ENCODE measurements around the gene MN1.

Gene MN1

DNA sequence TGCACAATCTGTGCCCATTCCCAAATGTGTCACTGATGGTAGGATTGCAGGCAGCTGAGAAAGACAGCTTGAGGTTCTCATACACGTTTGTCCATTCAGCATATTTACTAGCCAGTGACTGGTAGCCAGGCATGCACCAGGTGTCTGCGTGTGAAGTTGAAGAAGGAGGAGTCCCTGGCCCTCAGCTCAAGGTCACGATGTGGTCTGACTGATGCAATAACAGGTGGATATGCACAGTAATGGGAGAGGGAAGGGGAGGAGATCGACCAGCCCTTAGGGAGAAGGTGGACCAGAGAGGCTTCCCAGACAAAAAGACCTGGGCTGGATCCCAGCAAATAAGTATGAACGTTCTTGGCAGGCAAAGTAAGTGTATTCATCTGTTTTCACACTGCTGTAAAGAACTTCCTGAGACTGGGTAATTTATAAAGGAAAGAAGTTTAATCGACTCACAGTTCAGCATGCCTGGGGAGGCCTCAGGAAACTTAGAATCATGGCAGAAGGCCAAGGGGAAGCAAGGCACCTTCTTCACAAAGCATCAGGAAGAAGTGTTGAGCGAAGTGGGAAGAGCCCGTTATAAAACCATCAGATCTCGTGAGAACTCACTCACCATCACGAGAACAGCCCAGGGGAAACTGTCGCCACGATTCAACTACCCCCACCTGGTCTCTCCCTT, 96.0 kb downstream of the MN1 start:
- no peak overlapping the region for H3K4me3 ChIP-seq (replicated peaks; ENCODE audit: insufficient read depth, low read length)
- no peak overlapping the region for H3K27ac ChIP-seq (replicated peaks)
- DNase-seq (ENCODE audit: low read depth in 1 of 2, low spot score in 1 of 2) = no peak
- H3K27me3 ChIP-seq (ENCODE audit: insufficient read depth, poor library complexity, severe bottlenecking) = no peaks in the 10 kb centered on the region
- TF ChIP-seq POLR2AphosphoS5 (IDR thresholded peaks at IDR 0.05; ENCODE audit: low read depth) = no peak
- TF ChIP-seq, protein P1, sequence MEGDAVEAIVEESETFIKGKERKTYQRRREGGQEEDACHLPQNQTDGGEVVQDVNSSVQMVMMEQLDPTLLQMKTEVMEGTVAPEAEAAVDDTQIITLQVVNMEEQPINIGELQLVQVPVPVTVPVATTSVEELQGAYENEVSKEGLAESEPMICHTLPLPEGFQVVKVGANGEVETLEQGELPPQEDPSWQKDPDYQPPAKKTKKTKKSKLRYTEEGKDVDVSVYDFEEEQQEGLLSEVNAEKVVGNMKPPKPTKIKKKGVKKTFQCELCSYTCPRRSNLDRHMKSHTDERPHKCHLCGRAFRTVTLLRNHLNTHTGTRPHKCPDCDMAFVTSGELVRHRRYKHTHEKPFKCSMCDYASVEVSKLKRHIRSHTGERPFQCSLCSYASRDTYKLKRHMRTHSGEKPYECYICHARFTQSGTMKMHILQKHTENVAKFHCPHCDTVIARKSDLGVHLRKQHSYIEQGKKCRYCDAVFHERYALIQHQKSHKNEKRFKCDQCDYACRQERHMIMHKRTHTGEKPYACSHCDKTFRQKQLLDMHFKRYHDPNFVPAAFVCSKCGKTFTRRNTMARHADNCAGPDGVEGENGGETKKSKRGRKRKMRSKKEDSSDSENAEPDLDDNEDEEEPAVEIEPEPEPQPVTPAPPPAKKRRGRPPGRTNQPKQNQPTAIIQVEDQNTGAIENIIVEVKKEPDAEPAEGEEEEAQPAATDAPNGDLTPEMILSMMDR (IDR thresholded peaks at IDR 0.05; ENCODE audit: insufficient read depth, low read length) = no peak
- TF ChIP-seq SPI1 (IDR thresholded peaks at IDR 0.05; ENCODE audit: borderline replicate concordance, low read depth) = no peak
- no peak for TF ChIP-seq GABPA (IDR thresholded peaks at IDR 0.05; ENCODE audit: low read depth)
- TF ChIP-seq, protein P2, sequence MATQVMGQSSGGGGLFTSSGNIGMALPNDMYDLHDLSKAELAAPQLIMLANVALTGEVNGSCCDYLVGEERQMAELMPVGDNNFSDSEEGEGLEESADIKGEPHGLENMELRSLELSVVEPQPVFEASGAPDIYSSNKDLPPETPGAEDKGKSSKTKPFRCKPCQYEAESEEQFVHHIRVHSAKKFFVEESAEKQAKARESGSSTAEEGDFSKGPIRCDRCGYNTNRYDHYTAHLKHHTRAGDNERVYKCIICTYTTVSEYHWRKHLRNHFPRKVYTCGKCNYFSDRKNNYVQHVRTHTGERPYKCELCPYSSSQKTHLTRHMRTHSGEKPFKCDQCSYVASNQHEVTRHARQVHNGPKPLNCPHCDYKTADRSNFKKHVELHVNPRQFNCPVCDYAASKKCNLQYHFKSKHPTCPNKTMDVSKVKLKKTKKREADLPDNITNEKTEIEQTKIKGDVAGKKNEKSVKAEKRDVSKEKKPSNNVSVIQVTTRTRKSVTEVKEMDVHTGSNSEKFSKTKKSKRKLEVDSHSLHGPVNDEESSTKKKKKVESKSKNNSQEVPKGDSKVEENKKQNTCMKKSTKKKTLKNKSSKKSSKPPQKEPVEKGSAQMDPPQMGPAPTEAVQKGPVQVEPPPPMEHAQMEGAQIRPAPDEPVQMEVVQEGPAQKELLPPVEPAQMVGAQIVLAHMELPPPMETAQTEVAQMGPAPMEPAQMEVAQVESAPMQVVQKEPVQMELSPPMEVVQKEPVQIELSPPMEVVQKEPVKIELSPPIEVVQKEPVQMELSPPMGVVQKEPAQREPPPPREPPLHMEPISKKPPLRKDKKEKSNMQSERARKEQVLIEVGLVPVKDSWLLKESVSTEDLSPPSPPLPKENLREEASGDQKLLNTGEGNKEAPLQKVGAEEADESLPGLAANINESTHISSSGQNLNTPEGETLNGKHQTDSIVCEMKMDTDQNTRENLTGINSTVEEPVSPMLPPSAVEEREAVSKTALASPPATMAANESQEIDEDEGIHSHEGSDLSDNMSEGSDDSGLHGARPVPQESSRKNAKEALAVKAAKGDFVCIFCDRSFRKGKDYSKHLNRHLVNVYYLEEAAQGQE (IDR thresholded peaks at IDR 0.05; ENCODE audit: insufficient replicate concordance, low read depth) = no peak

DNA sequence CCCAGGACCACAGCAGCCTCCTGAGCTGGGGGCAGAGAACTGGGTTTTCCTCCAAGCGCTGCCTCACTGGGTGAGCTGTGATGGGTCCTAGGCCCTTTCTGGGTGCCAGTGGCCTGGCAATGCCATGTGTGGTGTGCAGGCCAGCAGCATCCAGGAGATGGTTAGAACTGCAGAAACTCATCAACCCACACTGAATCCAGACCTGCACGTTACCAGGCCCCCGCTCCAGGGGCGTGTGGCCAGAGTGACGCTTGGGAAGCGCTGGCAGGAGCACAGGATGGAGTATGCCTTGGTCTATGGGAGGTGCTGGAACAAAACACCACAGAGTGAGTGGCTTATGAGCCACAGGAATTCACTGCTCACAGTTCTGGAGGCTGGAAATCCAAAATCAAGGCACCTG, 97.0 kb downstream of the MN1 start:
- H3K27ac ChIP-seq (replicated peaks) = no peak overlapping the region
- no peak overlapping the region for H3K4me3 ChIP-seq (replicated peaks; ENCODE audit: insufficient read depth, low read length)
- no peaks in the 10 kb centered on the region for H3K27me3 ChIP-seq (ENCODE audit: insufficient read depth, poor library complexity, severe bottlenecking)
- no peak for TF ChIP-seq GABPA (IDR thresholded peaks at IDR 0.05; ENCODE audit: low read depth)
- TF ChIP-seq POLR2AphosphoS5 (IDR thresholded peaks at IDR 0.05; ENCODE audit: low read depth) = no peak
- no peak for TF ChIP-seq SPI1 (IDR thresholded peaks at IDR 0.05; ENCODE audit: borderline replicate concordance, low read depth)
- TF ChIP-seq, protein P2 (IDR thresholded peaks at IDR 0.05; ENCODE audit: insufficient replicate concordance, low read depth) = no peak
- TF ChIP-seq, protein P1 (IDR thresholded peaks at IDR 0.05; ENCODE audit: insufficient read depth, low read length) = no peak
- DNase-seq (ENCODE audit: low read depth in 1 of 2, low spot score in 1 of 2) = no peak

DNA sequence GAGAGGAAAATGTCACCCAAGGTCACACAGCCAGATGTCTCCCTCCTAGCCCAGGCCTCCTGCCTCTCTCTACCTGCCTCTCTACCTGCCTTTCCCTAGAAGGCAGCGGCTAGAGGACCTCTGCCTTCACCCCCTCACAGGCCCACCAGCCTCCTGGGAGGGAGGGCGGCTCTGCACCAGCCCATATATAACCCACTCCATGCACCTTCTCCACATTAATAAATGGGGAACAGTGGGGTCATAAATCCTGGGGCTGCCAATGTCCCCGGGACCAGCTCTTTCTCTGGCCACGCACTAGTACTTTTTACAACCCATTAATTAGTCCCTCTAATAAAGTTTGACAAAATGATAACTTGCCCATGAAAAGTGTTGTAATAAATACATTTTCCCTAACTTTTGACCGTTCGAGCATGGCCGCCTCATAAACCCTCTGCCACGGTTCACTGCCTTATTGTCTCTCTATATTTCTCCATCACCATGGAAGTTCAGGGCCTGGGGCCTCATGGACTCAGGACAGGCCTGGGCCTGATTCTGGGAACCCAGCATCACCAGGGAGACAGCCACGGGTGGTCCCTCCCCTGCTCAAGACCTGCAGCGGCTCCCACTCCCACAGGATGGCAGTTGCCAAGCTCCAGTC, 102.1 kb downstream of the MN1 start:
- Histone ChIP-seq H3K27ac (replicated peaks) (no peak overlapping the region), H3K27me3 (ENCODE audit: insufficient read depth, poor library complexity, severe bottlenecking) (no peaks in the 10 kb centered on the region), H3K4me3 (replicated peaks; ENCODE audit: insufficient read depth, low read length) (no peak overlapping the region)
- DNase-seq (ENCODE audit: low read depth in 1 of 2, low spot score in 1 of 2) = no peak
- TF ChIP-seq SPI1 (IDR thresholded peaks at IDR 0.05; ENCODE audit: borderline replicate concordance, low read depth) = no peak
- TF ChIP-seq, protein P1 (IDR thresholded peaks at IDR 0.05; ENCODE audit: insufficient read depth, low read length) = no peak
- TF ChIP-seq POLR2AphosphoS5 (IDR thresholded peaks at IDR 0.05; ENCODE audit: low read depth) = no peak
- TF ChIP-seq, protein P2 (IDR thresholded peaks at IDR 0.05; ENCODE audit: insufficient replicate concordance, low read depth) = no peak
- TF ChIP-seq GABPA (IDR thresholded peaks at IDR 0.05; ENCODE audit: low read depth) = no peak
